Uterus (tissue), 2 donors: Measurements from ENCODE around the gene RBM47.

Source experiments
- POLR2A ChIP-seq, 2 donors: fragments of 450-650 bp; IDR thresholded peaks; one replicate each; pipeline ENCODE4 v1.6.1; 2016; ENCODE audit warnings: antibody characterized with exemption in 2 of 2, mild to moderate bottlenecking in 1 of 2, moderate library complexity in 1 of 2
- TF ChIP-seq, protein P1 (sequence below), 4 experiments: fragments of 200-600 bp in 2 of 4; fragments of 450-650 bp in 2 of 4; sonication (generic) in 2 of 4; IDR thresholded peaks; one replicate each; pipeline ENCODE4 v1.5.1; 2016 to 2019; ENCODE audit warnings: antibody characterized with exemption in 4 of 4, mild to moderate bottlenecking in 2 of 4, moderate library complexity in 1 of 4

GRCh38 chr4:40562208-40562607 is 67.5 kb downstream of the RBM47 start:
- TF ChIP-seq, protein P1, sequence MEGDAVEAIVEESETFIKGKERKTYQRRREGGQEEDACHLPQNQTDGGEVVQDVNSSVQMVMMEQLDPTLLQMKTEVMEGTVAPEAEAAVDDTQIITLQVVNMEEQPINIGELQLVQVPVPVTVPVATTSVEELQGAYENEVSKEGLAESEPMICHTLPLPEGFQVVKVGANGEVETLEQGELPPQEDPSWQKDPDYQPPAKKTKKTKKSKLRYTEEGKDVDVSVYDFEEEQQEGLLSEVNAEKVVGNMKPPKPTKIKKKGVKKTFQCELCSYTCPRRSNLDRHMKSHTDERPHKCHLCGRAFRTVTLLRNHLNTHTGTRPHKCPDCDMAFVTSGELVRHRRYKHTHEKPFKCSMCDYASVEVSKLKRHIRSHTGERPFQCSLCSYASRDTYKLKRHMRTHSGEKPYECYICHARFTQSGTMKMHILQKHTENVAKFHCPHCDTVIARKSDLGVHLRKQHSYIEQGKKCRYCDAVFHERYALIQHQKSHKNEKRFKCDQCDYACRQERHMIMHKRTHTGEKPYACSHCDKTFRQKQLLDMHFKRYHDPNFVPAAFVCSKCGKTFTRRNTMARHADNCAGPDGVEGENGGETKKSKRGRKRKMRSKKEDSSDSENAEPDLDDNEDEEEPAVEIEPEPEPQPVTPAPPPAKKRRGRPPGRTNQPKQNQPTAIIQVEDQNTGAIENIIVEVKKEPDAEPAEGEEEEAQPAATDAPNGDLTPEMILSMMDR (IDR thresholded peaks at IDR 0.05), result no peak
- no peak for TF ChIP-seq POLR2A (IDR thresholded peaks at IDR 0.05)
